ENCODE results near the gene IRF7. TPM values are rescaled to one million over a fixed set of nuclear protein-coding genes. Genes with fewer than 3 reads are reported as not detected.

The IRF7 gene
- total and polyA plus RNA-seq, 2 experiments from 2014 or later, result 12.3 to 17.3 TPM

- TF ChIP-seq ZNF331 (CRISPR knock-in tag; IDR thresholded peaks at IDR 0.05; ENCODE audit: low read depth), result no peak
- TF ChIP-seq EZH2 (IDR thresholded peaks at IDR 0.05; ENCODE audit: low read depth, unreplicated experiment), result no peak
- TF ChIP-seq, protein P1, sequence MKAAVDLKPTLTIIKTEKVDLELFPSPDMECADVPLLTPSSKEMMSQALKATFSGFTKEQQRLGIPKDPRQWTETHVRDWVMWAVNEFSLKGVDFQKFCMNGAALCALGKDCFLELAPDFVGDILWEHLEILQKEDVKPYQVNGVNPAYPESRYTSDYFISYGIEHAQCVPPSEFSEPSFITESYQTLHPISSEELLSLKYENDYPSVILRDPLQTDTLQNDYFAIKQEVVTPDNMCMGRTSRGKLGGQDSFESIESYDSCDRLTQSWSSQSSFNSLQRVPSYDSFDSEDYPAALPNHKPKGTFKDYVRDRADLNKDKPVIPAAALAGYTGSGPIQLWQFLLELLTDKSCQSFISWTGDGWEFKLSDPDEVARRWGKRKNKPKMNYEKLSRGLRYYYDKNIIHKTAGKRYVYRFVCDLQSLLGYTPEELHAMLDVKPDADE (IDR thresholded peaks at IDR 0.05), result no peak
- TF ChIP-seq POLR2AphosphoS5 (IDR thresholded peaks at IDR 0.05; ENCODE audit: low read depth), result no peak
These were observed 38.7 kb downstream of the IRF7 start (continued) for GRCh38 chr11:576811-577610.

DNA sequence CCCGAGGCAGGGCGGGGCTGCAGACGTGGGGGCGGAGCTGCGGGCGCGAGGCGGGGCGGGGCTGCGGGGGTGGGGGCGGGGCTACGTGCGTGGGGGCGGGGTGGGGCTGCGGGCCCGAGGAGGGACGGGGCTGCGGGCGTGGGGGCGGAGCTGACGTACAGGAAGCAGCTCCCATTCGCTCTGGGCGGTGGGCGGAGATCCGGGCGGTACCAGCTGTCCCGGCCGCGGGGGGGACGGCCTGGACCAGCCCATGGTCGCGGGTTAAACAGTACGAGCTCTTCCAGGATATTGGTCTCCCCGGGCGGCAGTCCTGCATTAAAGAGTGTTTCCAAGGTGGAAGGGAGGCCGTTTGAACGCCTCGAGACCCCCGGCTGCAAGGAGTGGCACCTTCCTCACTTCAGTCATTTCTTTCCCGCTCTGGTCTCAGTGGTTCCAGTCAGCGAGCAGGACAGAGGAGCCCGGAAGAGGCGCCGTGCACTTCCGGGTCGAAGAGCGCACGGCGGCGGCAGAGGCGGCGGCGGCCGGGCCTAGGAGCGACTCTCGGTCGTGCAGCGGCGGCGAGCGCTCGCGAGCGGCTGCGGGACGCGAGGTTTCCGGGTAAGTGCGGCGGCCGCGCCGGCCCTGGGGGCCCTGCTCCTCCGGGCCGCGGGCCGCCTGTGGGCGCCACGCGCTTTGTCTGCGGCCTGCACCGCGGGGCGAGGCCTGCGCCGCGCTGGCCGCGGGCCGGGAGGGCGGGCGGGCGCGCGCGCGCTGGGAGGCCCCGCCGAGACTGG, 39.6 kb downstream of the IRF7 start, which contains the start of gene PHRF1:
TSS of gene PHRF1 (plus strand) at position 475 of the 773 bp plus-strand sequence. CDS start 5,043 bp downstream, outside the sequence.
- H3K9me3 Mint-ChIP-seq, result no peaks in the 10 kb centered on the region; the same call in 2 of the 3 replicates
- H3K27ac Mint-ChIP-seq, result peak within 1 kb of the TSS; percentile 100
- no peak for TF ChIP-seq EZH2phosphoT487 (IDR thresholded peaks at IDR 0.05; ENCODE audit: unreplicated experiment)
- TF ChIP-seq, protein P1 (IDR thresholded peaks at IDR 0.05), result peak; percentile 54; the same call in 1 of the 2 replicates
- no peak for TF ChIP-seq STAT1 (IDR thresholded peaks at IDR 0.05; ENCODE audit: unreplicated experiment)
- TF ChIP-seq EZH2 (IDR thresholded peaks at IDR 0.05; ENCODE audit: low read depth, unreplicated experiment), result no peak
- TF ChIP-seq, protein P2, sequence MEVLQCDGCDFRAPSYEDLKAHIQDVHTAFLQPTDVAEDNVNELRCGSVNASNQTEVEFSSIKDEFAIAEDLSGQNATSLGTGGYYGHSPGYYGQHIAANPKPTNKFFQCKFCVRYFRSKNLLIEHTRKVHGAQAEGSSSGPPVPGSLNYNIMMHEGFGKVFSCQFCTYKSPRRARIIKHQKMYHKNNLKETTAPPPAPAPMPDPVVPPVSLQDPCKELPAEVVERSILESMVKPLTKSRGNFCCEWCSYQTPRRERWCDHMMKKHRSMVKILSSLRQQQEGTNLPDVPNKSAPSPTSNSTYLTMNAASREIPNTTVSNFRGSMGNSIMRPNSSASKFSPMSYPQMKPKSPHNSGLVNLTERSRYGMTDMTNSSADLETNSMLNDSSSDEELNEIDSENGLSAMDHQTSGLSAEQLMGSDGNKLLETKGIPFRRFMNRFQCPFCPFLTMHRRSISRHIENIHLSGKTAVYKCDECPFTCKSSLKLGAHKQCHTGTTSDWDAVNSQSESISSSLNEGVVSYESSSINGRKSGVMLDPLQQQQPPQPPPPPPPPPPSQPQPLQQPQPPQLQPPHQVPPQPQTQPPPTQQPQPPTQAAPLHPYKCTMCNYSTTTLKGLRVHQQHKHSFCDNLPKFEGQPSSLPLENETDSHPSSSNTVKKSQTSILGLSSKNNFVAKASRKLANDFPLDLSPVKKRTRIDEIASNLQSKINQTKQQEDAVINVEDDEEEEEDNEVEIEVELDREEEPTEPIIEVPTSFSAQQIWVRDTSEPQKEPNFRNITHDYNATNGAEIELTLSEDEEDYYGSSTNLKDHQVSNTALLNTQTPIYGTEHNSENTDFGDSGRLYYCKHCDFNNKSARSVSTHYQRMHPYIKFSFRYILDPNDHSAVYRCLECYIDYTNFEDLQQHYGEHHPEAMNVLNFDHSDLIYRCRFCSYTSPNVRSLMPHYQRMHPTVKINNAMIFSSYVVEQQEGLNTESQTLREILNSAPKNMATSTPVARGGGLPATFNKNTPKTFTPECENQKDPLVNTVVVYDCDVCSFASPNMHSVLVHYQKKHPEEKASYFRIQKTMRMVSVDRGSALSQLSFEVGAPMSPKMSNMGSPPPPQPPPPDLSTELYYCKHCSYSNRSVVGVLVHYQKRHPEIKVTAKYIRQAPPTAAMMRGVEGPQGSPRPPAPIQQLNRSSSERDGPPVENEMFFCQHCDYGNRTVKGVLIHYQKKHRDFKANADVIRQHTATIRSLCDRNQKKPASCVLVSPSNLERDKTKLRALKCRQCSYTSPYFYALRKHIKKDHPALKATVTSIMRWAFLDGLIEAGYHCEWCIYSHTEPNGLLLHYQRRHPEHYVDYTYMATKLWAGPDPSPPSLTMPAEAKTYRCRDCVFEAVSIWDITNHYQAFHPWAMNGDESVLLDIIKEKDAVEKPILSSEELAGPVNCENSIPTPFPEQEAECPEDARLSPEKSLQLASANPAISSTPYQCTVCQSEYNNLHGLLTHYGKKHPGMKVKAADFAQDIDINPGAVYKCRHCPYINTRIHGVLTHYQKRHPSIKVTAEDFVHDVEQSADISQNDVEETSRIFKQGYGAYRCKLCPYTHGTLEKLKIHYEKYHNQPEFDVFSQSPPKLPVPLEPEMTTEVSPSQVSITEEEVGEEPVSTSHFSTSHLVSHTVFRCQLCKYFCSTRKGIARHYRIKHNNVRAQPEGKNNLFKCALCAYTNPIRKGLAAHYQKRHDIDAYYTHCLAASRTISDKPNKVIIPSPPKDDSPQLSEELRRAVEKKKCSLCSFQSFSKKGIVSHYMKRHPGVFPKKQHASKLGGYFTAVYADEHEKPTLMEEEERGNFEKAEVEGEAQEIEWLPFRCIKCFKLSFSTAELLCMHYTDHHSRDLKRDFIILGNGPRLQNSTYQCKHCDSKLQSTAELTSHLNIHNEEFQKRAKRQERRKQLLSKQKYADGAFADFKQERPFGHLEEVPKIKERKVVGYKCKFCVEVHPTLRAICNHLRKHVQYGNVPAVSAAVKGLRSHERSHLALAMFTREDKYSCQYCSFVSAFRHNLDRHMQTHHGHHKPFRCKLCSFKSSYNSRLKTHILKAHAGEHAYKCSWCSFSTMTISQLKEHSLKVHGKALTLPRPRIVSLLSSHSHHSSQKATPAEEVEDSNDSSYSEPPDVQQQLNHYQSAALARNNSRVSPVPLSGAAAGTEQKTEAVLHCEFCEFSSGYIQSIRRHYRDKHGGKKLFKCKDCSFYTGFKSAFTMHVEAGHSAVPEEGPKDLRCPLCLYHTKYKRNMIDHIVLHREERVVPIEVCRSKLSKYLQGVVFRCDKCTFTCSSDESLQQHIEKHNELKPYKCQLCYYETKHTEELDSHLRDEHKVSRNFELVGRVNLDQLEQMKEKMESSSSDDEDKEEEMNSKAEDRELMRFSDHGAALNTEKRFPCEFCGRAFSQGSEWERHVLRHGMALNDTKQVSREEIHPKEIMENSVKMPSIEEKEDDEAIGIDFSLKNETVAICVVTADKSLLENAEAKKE (CRISPR knock-in tag; IDR thresholded peaks at IDR 0.05), result no peak
- TF ChIP-seq REST (IDR thresholded peaks at IDR 0.05; ENCODE audit: unreplicated experiment), result no peak
- no peak for TF ChIP-seq ZNF114 (CRISPR knock-in tag; IDR thresholded peaks at IDR 0.05)
- no peak for TF ChIP-seq ZNF331 (CRISPR knock-in tag; IDR thresholded peaks at IDR 0.05; ENCODE audit: low read depth)
- TF ChIP-seq JUNB (IDR thresholded peaks at IDR 0.05; ENCODE audit: unreplicated experiment), result no peak

More for the DNA sequence above, 39.6 kb downstream of the IRF7 start, which contains the start of gene PHRF1:
- ATAC-seq (peak; percentile 73), DNase-seq (ENCODE audit: low spot score) (peak; percentile 96)
- Histone ChIP-seq H3K9me2 (ENCODE audit: insufficient read depth) (no peaks in the 10 kb centered on the region), H3F3A (replicated peaks; ENCODE audit: low read depth) (peaks cover 13% of the 10 kb centered on the region; the same call in 1 of the 2 replicates), H2AFZ (peak within 1 kb of the TSS; percentile 94; the same call in 1 of the 2 replicates), H3K27ac (ENCODE audit: low read depth) (peak within 1 kb of the TSS; percentile 97), H3K36me3 (ENCODE audit: insufficient read depth) (no peaks in the 10 kb centered on the region), H3K4me3 (peak within 1 kb of the TSS; percentile 96), H3K27me3 (ENCODE audit: insufficient read depth) (peaks cover 22% of the 10 kb centered on the region), H4K20me1 (replicated peaks; ENCODE audit: insufficient read depth) (peaks cover 32% of the 10 kb centered on the region), H3K4me1 (ENCODE audit: insufficient read depth) (peaks cover 12% of the 10 kb centered on the region), H3K79me2 (replicated peaks; ENCODE audit: insufficient read depth) (peaks cover 45% of the 10 kb centered on the region), H3K4me2 (peak within 1 kb of the TSS; percentile 99)
- Mint-ChIP-seq H3K36me3 (ENCODE audit: low read depth) (peaks cover 2% of the 10 kb centered on the region), H3K27me3 (ENCODE audit: insufficient read depth, low read depth, poor library complexity) (peaks cover 23% of the 10 kb centered on the region), H3K4me3 (peak within 1 kb of the TSS; percentile 90), H3K4me1 (peaks cover 30% of the 10 kb centered on the region)
